Activated T-cell treated with anti-CD3 and anti-CD28 coated beads, Interleukin-2, amount 50 U/mL, for 4 hours (primary cell): ENCODE measurements around the gene DONSON. TPM values are rescaled to one million over a fixed set of nuclear protein-coding genes. Genes with fewer than 3 reads are reported as not detected.
A peak's percentile ranks its signal among the peaks of the same experiment; 100 is the strongest.
"Not testable (repeated sequence)": the region's sequence is repeated elsewhere in the genome, so short reads cannot be mapped to it uniquely, and the experiment has no call there.

ENCODE experiments used
- ATAC-seq, 2 donors: fragments of 200-7000 bp; cut with Tn5 transposase; one replicate each; pipeline ENCODE4 v1.10.0; 2021
- DNase-seq: peaks from one replicate; pipeline ENCODE4 v3.0.0-alpha.2; 2020
- H3K27me3 Mint-ChIP-seq: one replicate; pipeline ENCODE4 v1.8.0; 2021; ENCODE audit warnings: low read depth, mixed read lengths
- H3K36me3 Mint-ChIP-seq: one replicate; pipeline ENCODE4 v1.8.0; 2022; ENCODE audit warnings: mixed read lengths; ENCODE audit not compliant: insufficient read depth
- H3K4me1 Mint-ChIP-seq: one replicate; pipeline ENCODE4 v1.8.0; 2021; ENCODE audit warnings: low read depth, mixed read lengths
- H3K4me3 Mint-ChIP-seq: one replicate; pipeline ENCODE4 v1.8.0; 2021; ENCODE audit warnings: mild to moderate bottlenecking, moderate library complexity, mixed read lengths
- H3K9me3 Mint-ChIP-seq: one replicate; pipeline ENCODE4 v1.8.0; 2021; ENCODE audit warnings: mixed read lengths
- total RNA-seq, 3 donors: library from RNA; stranded (reverse); gene quantifications; one replicate each; pipeline ENCODE4 v1.2.1, GENCODE V29; 2021

Gene DONSON
- total RNA-seq, 3 donors from 2014 or later = 20.9 to 22.5 (median 22.0) TPM

GRCh38 chr21:33578214-33578613 lies 10.3 kb downstream of the DONSON start:
- DNase-seq (no peak), ATAC-seq (no peak)
- H3K4me1 Mint-ChIP-seq = peaks cover 9% of the 10 kb centered on the region
- H3K27me3 Mint-ChIP-seq = no peaks in the 10 kb centered on the region
- H3K36me3 Mint-ChIP-seq = peaks cover 18% of the 10 kb centered on the region
- no peaks in the 10 kb centered on the region for H3K9me3 Mint-ChIP-seq
- no peak overlapping the region for H3K4me3 Mint-ChIP-seq

GRCh38 chr21:33576741-33577141 lies 11.7 kb downstream of the DONSON start:
- DNase-seq, H3K9me3 Mint-ChIP-seq, H3K4me3 Mint-ChIP-seq, H3K27me3 Mint-ChIP-seq, ATAC-seq, H3K4me1 Mint-ChIP-seq: not testable (repeated sequence)
- peaks cover 19% of the 10 kb centered on the region for H3K36me3 Mint-ChIP-seq

- peaks cover 9% of the 10 kb centered on the region for H3K4me1 Mint-ChIP-seq
- H3K4me3 Mint-ChIP-seq = no peak overlapping the region
- ATAC-seq = no peak
- no peaks in the 10 kb centered on the region for H3K27me3 Mint-ChIP-seq
- H3K9me3 Mint-ChIP-seq = no peaks in the 10 kb centered on the region
- DNase-seq = no peak
- peaks cover 31% of the 10 kb centered on the region for H3K36me3 Mint-ChIP-seq
These were observed 16.1 kb downstream of the DONSON start for GRCh38 chr21:33572350-33572749.

GRCh38 chr21:33569991-33570390 lies 18.5 kb downstream of the DONSON start:
- ATAC-seq (no peak), DNase-seq (no peak)
- no peaks in the 10 kb centered on the region for H3K9me3 Mint-ChIP-seq
- H3K4me3 Mint-ChIP-seq = no peak overlapping the region
- peaks cover 24% of the 10 kb centered on the region for H3K36me3 Mint-ChIP-seq
- no peaks in the 10 kb centered on the region for H3K27me3 Mint-ChIP-seq
- peaks cover 13% of the 10 kb centered on the region for H3K4me1 Mint-ChIP-seq

- Mint-ChIP-seq H3K9me3 (no peaks in the 10 kb centered on the region), H3K4me1 (peaks cover 16% of the 10 kb centered on the region)
- no peak for ATAC-seq
These were observed 20.0 kb downstream of the DONSON start for GRCh38 chr21:33568448-33568847.

GRCh38 chr21:33567914-33568313 lies 20.6 kb downstream of the DONSON start:
- no peak overlapping the region for H3K4me3 Mint-ChIP-seq
- no peaks in the 10 kb centered on the region for H3K27me3 Mint-ChIP-seq
- H3K36me3 Mint-ChIP-seq = peaks cover 21% of the 10 kb centered on the region
- peaks cover 20% of the 10 kb centered on the region for H3K4me1 Mint-ChIP-seq
- H3K9me3 Mint-ChIP-seq = no peaks in the 10 kb centered on the region
- DNase-seq (no peak), ATAC-seq (no peak)

More at GRCh38 chr21:33568448-33568847, 20.0 kb downstream of the DONSON start:
- no peak overlapping the region for H3K4me3 Mint-ChIP-seq
- H3K27me3 Mint-ChIP-seq = no peaks in the 10 kb centered on the region
- H3K36me3 Mint-ChIP-seq = peaks cover 21% of the 10 kb centered on the region
- no peak for DNase-seq

- peaks cover 22% of the 10 kb centered on the region for H3K36me3 Mint-ChIP-seq
- peaks cover 26% of the 10 kb centered on the region for H3K4me1 Mint-ChIP-seq
- no peak overlapping the region for H3K4me3 Mint-ChIP-seq
- DNase-seq = no peak
- no peaks in the 10 kb centered on the region for H3K27me3 Mint-ChIP-seq
- no peaks in the 10 kb centered on the region for H3K9me3 Mint-ChIP-seq
- ATAC-seq = peak; percentile 72 to 74
These were observed 22.0 kb downstream of the DONSON start for GRCh38 chr21:33566514-33566913.

GRCh38 chr21:33562389-33562788 lies 26.1 kb downstream of the DONSON start:
- Mint-ChIP-seq H3K27me3 (no peaks in the 10 kb centered on the region), H3K9me3 (no peaks in the 10 kb centered on the region), H3K4me3 (no peak overlapping the region), H3K4me1 (peaks cover 40% of the 10 kb centered on the region), H3K36me3 (peaks cover 41% of the 10 kb centered on the region)
- ATAC-seq (no peak), DNase-seq (no peak)

- ATAC-seq = no peak
- no peaks in the 10 kb centered on the region for H3K27me3 Mint-ChIP-seq
These were observed 27.1 kb downstream of the DONSON start for GRCh38 chr21:33561373-33561772.

GRCh38 chr21:33560965-33561364 lies 27.5 kb downstream of the DONSON start:
- ATAC-seq = no peak
- peaks cover 52% of the 10 kb centered on the region for H3K36me3 Mint-ChIP-seq
- no peak overlapping the region for H3K4me3 Mint-ChIP-seq
- H3K4me1 Mint-ChIP-seq = peaks cover 50% of the 10 kb centered on the region
- H3K9me3 Mint-ChIP-seq = no peaks in the 10 kb centered on the region
- H3K27me3 Mint-ChIP-seq = no peaks in the 10 kb centered on the region
- no peak for DNase-seq

More at GRCh38 chr21:33561373-33561772, 27.1 kb downstream of the DONSON start:
- Mint-ChIP-seq H3K9me3 (no peaks in the 10 kb centered on the region), H3K4me1 (peaks cover 47% of the 10 kb centered on the region), H3K36me3 (peaks cover 48% of the 10 kb centered on the region), H3K4me3 (no peak overlapping the region)
- no peak for DNase-seq

GRCh38 chr21:33559813-33560212 lies 28.7 kb downstream of the DONSON start:
- peaks cover 58% of the 10 kb centered on the region for H3K4me1 Mint-ChIP-seq

GRCh38 chr21:33558777-33559421 lies 29.6 kb downstream of the DONSON start:
- peaks cover 68% of the 10 kb centered on the region for H3K36me3 Mint-ChIP-seq
- no peaks in the 10 kb centered on the region for H3K9me3 Mint-ChIP-seq
- H3K4me3 Mint-ChIP-seq = no peak overlapping the region
- H3K4me1 Mint-ChIP-seq = peaks cover 66% of the 10 kb centered on the region
- H3K27me3 Mint-ChIP-seq = no peaks in the 10 kb centered on the region
- no peak for ATAC-seq
- no peak for DNase-seq

More at GRCh38 chr21:33559813-33560212, 28.7 kb downstream of the DONSON start:
- H3K36me3 Mint-ChIP-seq = peaks cover 58% of the 10 kb centered on the region
- no peak overlapping the region for H3K4me3 Mint-ChIP-seq
- no peaks in the 10 kb centered on the region for H3K9me3 Mint-ChIP-seq
- no peaks in the 10 kb centered on the region for H3K27me3 Mint-ChIP-seq
- DNase-seq (no peak), ATAC-seq (no peak)

GRCh38 chr21:33557447-33557846 lies 31.0 kb downstream of the DONSON start:
- H3K4me3 Mint-ChIP-seq = no peak overlapping the region
- H3K27me3 Mint-ChIP-seq = no peaks in the 10 kb centered on the region
- peaks cover 63% of the 10 kb centered on the region for H3K4me1 Mint-ChIP-seq
- ATAC-seq (no peak), DNase-seq (no peak)
- peaks cover 68% of the 10 kb centered on the region for H3K36me3 Mint-ChIP-seq
- H3K9me3 Mint-ChIP-seq = no peaks in the 10 kb centered on the region

- DNase-seq (no peak), ATAC-seq (no peak)
- H3K9me3 Mint-ChIP-seq = no peaks in the 10 kb centered on the region
- peaks cover 65% of the 10 kb centered on the region for H3K36me3 Mint-ChIP-seq
- no peaks in the 10 kb centered on the region for H3K27me3 Mint-ChIP-seq
- H3K4me3 Mint-ChIP-seq = peak overlapping the region; percentile 8
- peaks cover 51% of the 10 kb centered on the region for H3K4me1 Mint-ChIP-seq
These were observed 33.5 kb downstream of the DONSON start for GRCh38 chr21:33554982-33555344.

GRCh38 chr21:33554236-33554981 lies 34.1 kb downstream of the DONSON start:
- peaks cover 53% of the 10 kb centered on the region for H3K4me1 Mint-ChIP-seq
- DNase-seq (no peak), ATAC-seq (no peak)
- no peaks in the 10 kb centered on the region for H3K27me3 Mint-ChIP-seq
- H3K4me3 Mint-ChIP-seq = peak overlapping the region; percentile 24
- H3K9me3 Mint-ChIP-seq = no peaks in the 10 kb centered on the region
- peaks cover 64% of the 10 kb centered on the region for H3K36me3 Mint-ChIP-seq
